Measurements from ENCODE around the gene MEGF9. TPM values are rescaled to one million over a fixed set of nuclear protein-coding genes. Genes with fewer than 3 reads are reported as not detected.

MEGF9 gene
- total RNA-seq, 1 donor from 2014 or later = 9.0 TPM

- no peak for ATAC-seq (ENCODE audit: low read depth)
- Mint-ChIP-seq H3K9me3 (no peaks in the 10 kb centered on the region), H3K4me1 (no peaks in the 10 kb centered on the region), H3K4me3 (no peak overlapping the region), H3K36me3 (ENCODE audit: low read depth) (peaks cover 39% of the 10 kb centered on the region), H3K27me3 (no peaks in the 10 kb centered on the region), H3K27ac (no peak overlapping the region)
- intact Hi-C loops (cut with micrococcal nuclease) = no loop called here
- CTCF ChIA-PET = interaction anchor here (1.0 kb wide), 1 partner anchor 15 kb away, joined by 6 read pairs; no protein-coding TSS in a partner anchor
- DNase-seq = no peak
- no peak for TF ChIP-seq CTCF (IDR thresholded peaks at IDR 0.05)
- POLR2A ChIA-PET = interaction anchor here (0.6 kb wide), 1 partner anchor 14 kb away, joined by 3 read pairs; no protein-coding TSS in a partner anchor
Measured at GRCh38 chr9:120610975-120611689, 103.1 kb downstream of the MEGF9 start.

GRCh38 chr9:120609636-120610035, 104.6 kb downstream of the MEGF9 start:
- CTCF ChIA-PET = interaction anchor here (1.0 kb wide), 1 partner anchor 13 kb away, joined by 6 read pairs; no protein-coding TSS in a partner anchor

GRCh38 chr9:120608421-120608820, 105.8 kb downstream of the MEGF9 start:
- Mint-ChIP-seq H3K4me3 (no peak overlapping the region), H3K36me3 (ENCODE audit: low read depth) (peaks cover 49% of the 10 kb centered on the region), H3K9me3 (no peaks in the 10 kb centered on the region), H3K4me1 (no peaks in the 10 kb centered on the region), H3K27ac (no peak overlapping the region), H3K27me3 (no peaks in the 10 kb centered on the region)
- TF ChIP-seq CTCF (IDR thresholded peaks at IDR 0.05) = no peak
- ChIA-PET CTCF (no interaction called here), POLR2A (no interaction called here)
- no peak for DNase-seq
- intact Hi-C loops (cut with micrococcal nuclease) = no loop called here
- no peak for ATAC-seq (ENCODE audit: low read depth)

More at GRCh38 chr9:120609636-120610035, 104.6 kb downstream of the MEGF9 start:
- intact Hi-C loops (cut with micrococcal nuclease) = no loop called here
- ATAC-seq (ENCODE audit: low read depth) (no peak), DNase-seq (no peak)
- TF ChIP-seq CTCF (IDR thresholded peaks at IDR 0.05) = no peak
- Mint-ChIP-seq H3K4me3 (no peak overlapping the region), H3K27ac (no peak overlapping the region), H3K4me1 (no peaks in the 10 kb centered on the region), H3K9me3 (no peaks in the 10 kb centered on the region), H3K36me3 (ENCODE audit: low read depth) (peaks cover 48% of the 10 kb centered on the region), H3K27me3 (no peaks in the 10 kb centered on the region)
- POLR2A ChIA-PET = no interaction called here

- Mint-ChIP-seq H3K27me3 (no peaks in the 10 kb centered on the region), H3K9me3 (no peaks in the 10 kb centered on the region), H3K4me1 (no peaks in the 10 kb centered on the region), H3K4me3 (no peak overlapping the region), H3K36me3 (ENCODE audit: low read depth) (peaks cover 32% of the 10 kb centered on the region), H3K27ac (no peak overlapping the region)
- TF ChIP-seq CTCF (IDR thresholded peaks at IDR 0.05) = no peak
- ATAC-seq (ENCODE audit: low read depth) (no peak), DNase-seq (no peak)
- ChIA-PET CTCF (no interaction called here), POLR2A (no interaction called here)
- intact Hi-C loops (cut with micrococcal nuclease) = no loop called here
Measured at GRCh38 chr9:120603591-120603990, 110.7 kb downstream of the MEGF9 start.

GRCh38 chr9:120603010-120603409, 111.3 kb downstream of the MEGF9 start:
- ChIA-PET POLR2A (no interaction called here), CTCF (no interaction called here)
- H3K27me3 Mint-ChIP-seq = no peaks in the 10 kb centered on the region

More at GRCh38 chr9:120603010-120603409, 111.3 kb downstream of the MEGF9 start:
- intact Hi-C loops (cut with micrococcal nuclease) = no loop called here
- H3K36me3 Mint-ChIP-seq (ENCODE audit: low read depth) = peaks cover 29% of the 10 kb centered on the region
- H3K4me1 Mint-ChIP-seq = no peaks in the 10 kb centered on the region
- ATAC-seq (ENCODE audit: low read depth) = no peak
- DNase-seq = no peak
- no peak overlapping the region for H3K4me3 Mint-ChIP-seq
- H3K9me3 Mint-ChIP-seq = no peaks in the 10 kb centered on the region
- H3K27ac Mint-ChIP-seq = no peak overlapping the region
- TF ChIP-seq CTCF (IDR thresholded peaks at IDR 0.05) = no peak

All from activated B cell treated with CpG ODN at 0.5 μM for 24 hours (primary cell).